Erythroblast (primary cell): ENCODE results near the gene RAVER2.

Source experiments
- GATA1 ChIP-seq: IDR thresholded peaks from 2 replicates; pipeline ENCODE4 v1.6.1; 2011; ENCODE audit warnings: low read depth, mild to moderate bottlenecking, control low read depth, low read length, moderate library complexity
- POLR2A ChIP-seq: IDR thresholded peaks from 2 replicates; pipeline ENCODE4 v1.6.1; 2011; ENCODE audit warnings: mild to moderate bottlenecking, low read length

- TF ChIP-seq POLR2A (no peak), GATA1 (no peak)
Observed at GRCh38 chr1:64864018-64864940, 119.4 kb downstream of the RAVER2 start.
